ENCODE measurements around the gene STRIP2.

The STRIP2 gene

GRCh38 chr7:129412501-129412900 lies 21.7 kb upstream of the STRIP2 start:
- TF ChIP-seq CTCF (IDR thresholded peaks at IDR 0.05; ENCODE audit: low read depth, low read length, poor library complexity, severe bottlenecking) (no peak), EZH2phosphoT487 (IDR thresholded peaks at IDR 0.05; ENCODE audit: borderline replicate concordance, low read length) (no peak)
- H3K4me1 ChIP-seq (ENCODE audit: control insufficient read depth, low read length) = no peaks in the 10 kb centered on the region
- H3K79me2 ChIP-seq (ENCODE audit: control insufficient read depth, low read length) = no peaks in the 10 kb centered on the region
- H3K36me3 ChIP-seq (ENCODE audit: control insufficient read depth, low read length) = no peaks in the 10 kb centered on the region
- H3K9me2 ChIP-seq (replicated peaks; ENCODE audit: control insufficient read depth, low read length) = no peaks in the 10 kb centered on the region
- H4K20me1 ChIP-seq (ENCODE audit: control insufficient read depth, insufficient read depth, low read depth, low read length) = no peaks in the 10 kb centered on the region
- H3F3A ChIP-seq (ENCODE audit: control insufficient read depth, insufficient read depth) = no peaks in the 10 kb centered on the region
- H3K27ac ChIP-seq (ENCODE audit: low read depth, low read length) = no peak overlapping the region
- H3K9me3 ChIP-seq (ENCODE audit: control insufficient read depth, insufficient read depth, low read length) = no peaks in the 10 kb centered on the region; the same call in 1 of the 2 replicates
- no peaks in the 10 kb centered on the region for H3K27me3 ChIP-seq (ENCODE audit: control insufficient read depth, low read length)
- H3K4me2 ChIP-seq (ENCODE audit: low read length) = no peak overlapping the region
- no peak overlapping the region for H3K4me3 ChIP-seq (ENCODE audit: low read length)

GRCh38 chr7:129417073-129417472 lies 17.2 kb upstream of the STRIP2 start:
- TF ChIP-seq CTCF (IDR thresholded peaks at IDR 0.05; ENCODE audit: low read depth, low read length, poor library complexity, severe bottlenecking) (no peak), EZH2phosphoT487 (IDR thresholded peaks at IDR 0.05; ENCODE audit: borderline replicate concordance, low read length) (no peak)
- H3K4me3 ChIP-seq (ENCODE audit: low read length) = no peak overlapping the region
- no peaks in the 10 kb centered on the region; the same call in 1 of the 2 replicates for H3K9me3 ChIP-seq (ENCODE audit: control insufficient read depth, insufficient read depth, low read length)
- H3K9me2 ChIP-seq (replicated peaks; ENCODE audit: control insufficient read depth, low read length) = no peaks in the 10 kb centered on the region
- no peaks in the 10 kb centered on the region for H3K4me1 ChIP-seq (ENCODE audit: control insufficient read depth, low read length)
- no peaks in the 10 kb centered on the region for H3F3A ChIP-seq (ENCODE audit: control insufficient read depth, insufficient read depth)
- no peaks in the 10 kb centered on the region for H4K20me1 ChIP-seq (ENCODE audit: control insufficient read depth, insufficient read depth, low read depth, low read length)
- H3K27me3 ChIP-seq (ENCODE audit: control insufficient read depth, low read length) = no peaks in the 10 kb centered on the region
- H3K79me2 ChIP-seq (ENCODE audit: control insufficient read depth, low read length) = no peaks in the 10 kb centered on the region
- no peak overlapping the region for H3K4me2 ChIP-seq (ENCODE audit: low read length)
- no peaks in the 10 kb centered on the region for H3K36me3 ChIP-seq (ENCODE audit: control insufficient read depth, low read length)
- no peak overlapping the region for H3K27ac ChIP-seq (ENCODE audit: low read depth, low read length)

DNA sequence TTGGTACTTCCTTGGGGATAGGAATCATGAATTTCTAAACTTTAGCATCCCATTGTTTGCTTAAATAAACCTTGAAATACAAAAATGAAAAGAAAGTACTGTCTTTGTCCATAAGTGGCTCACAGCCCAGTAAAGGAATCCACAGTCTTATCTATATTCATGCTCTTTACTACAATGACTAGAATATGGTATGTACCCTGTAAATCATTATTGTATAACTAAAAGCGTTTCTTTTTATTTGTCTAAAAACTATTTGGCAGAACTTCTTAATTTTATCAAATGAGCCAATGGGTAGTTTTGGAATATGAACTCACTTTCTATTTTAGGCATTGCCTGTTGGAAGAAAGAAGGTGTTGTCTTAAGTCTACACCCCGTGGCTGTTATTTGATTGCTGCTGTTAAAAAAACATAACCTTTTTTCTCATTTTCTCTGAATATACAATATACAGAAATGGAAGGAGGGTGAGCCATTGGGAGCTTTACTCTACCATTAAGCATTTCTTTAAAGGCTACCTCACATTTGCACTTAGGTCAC lies 12.4 kb upstream of the STRIP2 start:
- TF ChIP-seq EZH2phosphoT487 (IDR thresholded peaks at IDR 0.05; ENCODE audit: borderline replicate concordance, low read length) (no peak), CTCF (IDR thresholded peaks at IDR 0.05; ENCODE audit: low read depth, low read length, poor library complexity, severe bottlenecking) (no peak)
- Histone ChIP-seq H4K20me1 (ENCODE audit: control insufficient read depth, insufficient read depth, low read depth, low read length) (no peaks in the 10 kb centered on the region), H3F3A (ENCODE audit: control insufficient read depth, insufficient read depth) (no peaks in the 10 kb centered on the region), H3K9me2 (replicated peaks; ENCODE audit: control insufficient read depth, low read length) (no peaks in the 10 kb centered on the region), H3K9me3 (ENCODE audit: control insufficient read depth, insufficient read depth, low read length) (no peaks in the 10 kb centered on the region), H3K4me2 (ENCODE audit: low read length) (no peak overlapping the region), H3K4me1 (ENCODE audit: control insufficient read depth, low read length) (peaks cover 7% of the 10 kb centered on the region), H3K27me3 (ENCODE audit: control insufficient read depth, low read length) (no peaks in the 10 kb centered on the region), H3K4me3 (ENCODE audit: low read length) (no peak overlapping the region), H3K27ac (ENCODE audit: low read depth, low read length) (no peak overlapping the region), H3K36me3 (ENCODE audit: control insufficient read depth, low read length) (no peaks in the 10 kb centered on the region), H3K79me2 (ENCODE audit: control insufficient read depth, low read length) (no peaks in the 10 kb centered on the region)
